ENCODE measurements around the gene FAM136A. TPM values are rescaled to one million over a fixed set of nuclear protein-coding genes. Genes with fewer than 3 reads are reported as not detected.
"Not testable (repeated sequence)": the region's sequence is repeated elsewhere in the genome, so short reads cannot be mapped to it uniquely, and the experiment has no call there.

FAM136A gene
- total RNA-seq, 4 donors from 2014 or later = 16.3 to 19.6 (median 17.7) TPM

- DNase-seq (ENCODE audit: low spot score) = no peak
- no peak for ATAC-seq (ENCODE audit: low FRiP score)
- no peak for TF ChIP-seq CTCF (IDR thresholded peaks at IDR 0.05)
These were observed 1.0 kb downstream of the FAM136A start for GRCh38 chr2:70300771-70301343.

GRCh38 chr2:70297828-70298227 lies 4.0 kb downstream of the FAM136A start:
- DNase-seq (ENCODE audit: low spot score) = not testable (repeated sequence)

GRCh38 chr2:70283500-70284191 lies 18.2 kb downstream of the FAM136A start:
- no peak for TF ChIP-seq CTCF (IDR thresholded peaks at IDR 0.05)

More at GRCh38 chr2:70297828-70298227, 4.0 kb downstream of the FAM136A start:
- ATAC-seq (ENCODE audit: low FRiP score) = not testable (repeated sequence)

GRCh38 chr2:70282439-70282838 lies 19.4 kb downstream of the FAM136A start:
- no peak for ATAC-seq (ENCODE audit: low FRiP score)
- TF ChIP-seq CTCF (IDR thresholded peaks at IDR 0.05) = no peak

More at GRCh38 chr2:70283500-70284191, 18.2 kb downstream of the FAM136A start:
- ATAC-seq (ENCODE audit: low FRiP score) = no peak
- DNase-seq (ENCODE audit: low spot score) = no peak

GRCh38 chr2:70280242-70280798 lies 21.5 kb downstream of the FAM136A start:
- TF ChIP-seq CTCF (IDR thresholded peaks at IDR 0.05) = no peak
- DNase-seq (ENCODE audit: low spot score) = no peak
- ATAC-seq (ENCODE audit: low FRiP score) = no peak

More at GRCh38 chr2:70282439-70282838, 19.4 kb downstream of the FAM136A start:
- DNase-seq (ENCODE audit: low spot score) = no peak

DNA sequence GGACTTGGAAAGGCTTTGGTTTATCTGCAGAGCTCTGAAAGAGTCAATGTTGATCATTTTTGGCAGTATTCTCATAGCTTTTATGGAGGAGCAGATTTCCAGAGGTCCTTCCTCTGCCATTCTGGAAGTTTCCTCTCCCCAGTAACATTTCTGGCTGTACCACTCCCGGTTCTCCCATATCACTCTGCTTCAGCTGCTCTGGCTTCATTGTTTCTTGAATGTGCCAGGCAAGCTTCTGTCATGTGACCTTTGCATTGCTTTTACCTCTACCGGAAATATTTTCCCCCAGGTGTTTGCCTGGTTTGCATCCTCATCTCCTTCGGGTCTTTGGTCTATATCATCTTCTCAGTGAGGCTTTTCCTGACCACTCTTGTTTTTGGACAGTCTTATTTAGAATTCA lies 31.5 kb downstream of the FAM136A start:
- ATAC-seq (ENCODE audit: low FRiP score) (no peak), DNase-seq (ENCODE audit: low spot score) (no peak)
- TF ChIP-seq CTCF (IDR thresholded peaks at IDR 0.05) = no peak

DNA sequence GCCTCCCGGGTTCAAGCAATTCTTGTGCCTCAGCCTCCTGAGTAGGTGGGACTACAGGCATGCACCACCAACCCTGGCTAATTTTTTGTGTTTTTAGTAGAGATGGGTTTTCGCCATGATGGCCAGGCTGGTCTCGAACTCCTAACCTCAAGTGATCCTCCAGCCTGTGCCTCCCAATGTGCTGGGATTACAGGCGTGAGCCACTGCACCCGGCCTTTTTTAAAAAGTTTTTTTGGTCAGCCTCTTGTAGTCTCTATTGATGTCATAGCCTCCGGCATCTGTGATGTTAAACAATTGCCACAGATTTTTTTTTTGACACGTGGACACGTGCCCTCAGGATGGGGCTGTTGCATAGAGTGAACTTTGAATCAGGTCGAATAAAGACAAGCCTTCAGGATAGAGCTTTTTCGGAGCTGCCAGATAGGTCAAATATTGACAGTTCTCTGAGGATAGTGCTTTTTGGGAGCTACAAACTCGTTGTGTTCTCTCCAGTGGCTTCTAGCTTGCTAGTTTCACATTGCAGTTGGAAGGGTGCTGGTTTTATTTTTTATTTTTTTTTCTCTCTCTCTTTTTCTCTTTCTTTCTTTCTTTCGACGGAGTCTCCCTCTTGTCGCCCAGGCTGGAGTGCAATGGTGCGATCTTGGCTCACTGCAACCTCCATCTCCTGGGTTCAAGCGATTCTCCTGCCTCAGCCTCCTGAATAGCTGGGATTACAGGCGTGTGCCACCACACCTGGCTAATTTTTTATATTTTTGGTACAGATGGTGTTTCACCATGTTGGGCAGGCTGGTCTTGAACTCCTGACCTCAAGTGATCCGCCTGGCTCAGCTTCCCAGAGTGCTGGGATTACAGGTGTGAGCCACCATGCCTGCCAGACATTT lies 32.2 kb downstream of the FAM136A start:
- ATAC-seq (ENCODE audit: low FRiP score); DNase-seq (ENCODE audit: low spot score): not testable (repeated sequence)

- not testable (repeated sequence) for DNase-seq (ENCODE audit: low spot score); ATAC-seq (ENCODE audit: low FRiP score)
These were observed 34.9 kb downstream of the FAM136A start for GRCh38 chr2:70266925-70267324.

Measured in omental fat pad (tissue), 4 donors.